ENCODE measurements around the gene FLT3.

The FLT3 gene

GRCh38 chr13:28001049-28001448 lies 99.3 kb downstream of the FLT3 start:
- no peak for DNase-seq

- no peak for DNase-seq
Measured at GRCh38 chr13:28000567-28000966, 99.8 kb downstream of the FLT3 start.

- peak; percentile 25 for DNase-seq
Measured at GRCh38 chr13:27997904-27998522, 102.4 kb downstream of the FLT3 start.

- DNase-seq = no peak
Measured at GRCh38 chr13:27991881-27992280, 108.5 kb downstream of the FLT3 start.

GRCh38 chr13:27988520-27988919 lies 111.9 kb downstream of the FLT3 start, which contains the start of gene URAD:
URAD (minus strand) TSS chr13:27988693; CDS start chr13:27988637, 56 bp downstream.
- DNase-seq = no peak

- no peak for DNase-seq
Measured at GRCh38 chr13:27985600-27985999, 114.8 kb downstream of the FLT3 start.

- no peak for DNase-seq
Measured at GRCh38 chr13:27982361-27982760, 118.0 kb downstream of the FLT3 start.

- no peak for DNase-seq
Measured at GRCh38 chr13:27981006-27981708, 119.2 kb downstream of the FLT3 start.

- DNase-seq = no peak
Measured at GRCh38 chr13:27980280-27980998, 119.9 kb downstream of the FLT3 start.

- no peak for DNase-seq
Measured at GRCh38 chr13:27979765-27980279, 120.6 kb downstream of the FLT3 start.

GRCh38 chr13:27979001-27979643 lies 121.3 kb downstream of the FLT3 start:
- no peak for DNase-seq

- no peak for DNase-seq
Measured at GRCh38 chr13:27978301-27978968, 121.9 kb downstream of the FLT3 start.

- no peak for DNase-seq
Measured at GRCh38 chr13:27977476-27978300, 122.7 kb downstream of the FLT3 start.

- DNase-seq = no peak
Measured at GRCh38 chr13:27976362-27977091, 123.8 kb downstream of the FLT3 start.

- DNase-seq = no peak
Measured at GRCh38 chr13:27975564-27976361, 124.6 kb downstream of the FLT3 start.

GRCh38 chr13:27973961-27974662 lies 126.3 kb downstream of the FLT3 start:
- DNase-seq = no peak

- no peak for DNase-seq
Measured at GRCh38 chr13:27973291-27973690, 127.1 kb downstream of the FLT3 start.

- no peak for DNase-seq
Measured at GRCh38 chr13:27972478-27972820, 127.9 kb downstream of the FLT3 start.

- no peak for DNase-seq
Measured at GRCh38 chr13:27971776-27972477, 128.4 kb downstream of the FLT3 start.
